GM19099 (cell line): Measurements from ENCODE around the gene DUSP9.

ENCODE experiments used
- POLR2A ChIP-seq: IDR thresholded peaks from 3 replicates; pipeline ENCODE4 v1.6.1; 2011; ENCODE audit warnings: low read depth; ENCODE audit not compliant: insufficient read length; ENCODE audit errors: extremely low read depth

DUSP9 gene

DNA sequence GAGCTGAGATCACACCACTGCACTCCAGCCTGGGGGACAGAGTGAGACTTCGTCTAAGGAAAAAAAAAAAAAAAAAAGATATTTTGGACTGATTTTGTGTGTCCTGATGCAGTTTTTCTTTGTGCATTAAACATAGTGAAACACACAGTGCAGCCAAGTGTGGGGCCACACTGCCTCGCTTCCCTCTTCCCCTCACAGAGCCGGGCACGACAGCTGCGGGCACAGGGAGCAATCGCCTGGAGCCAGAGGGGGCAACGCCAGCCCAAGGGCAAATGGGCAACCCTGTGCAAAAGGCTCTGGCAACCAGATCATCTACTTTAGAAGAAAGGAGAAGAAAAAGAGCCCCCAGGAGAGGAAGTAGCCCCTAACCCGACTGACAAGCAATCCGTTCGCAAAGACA lies 34.6 kb upstream of the DUSP9 start:
- no peak for TF ChIP-seq POLR2A

- TF ChIP-seq POLR2A: no peak
Observed at GRCh38 chrX:153614818-153615217, 32.2 kb upstream of the DUSP9 start.

DNA sequence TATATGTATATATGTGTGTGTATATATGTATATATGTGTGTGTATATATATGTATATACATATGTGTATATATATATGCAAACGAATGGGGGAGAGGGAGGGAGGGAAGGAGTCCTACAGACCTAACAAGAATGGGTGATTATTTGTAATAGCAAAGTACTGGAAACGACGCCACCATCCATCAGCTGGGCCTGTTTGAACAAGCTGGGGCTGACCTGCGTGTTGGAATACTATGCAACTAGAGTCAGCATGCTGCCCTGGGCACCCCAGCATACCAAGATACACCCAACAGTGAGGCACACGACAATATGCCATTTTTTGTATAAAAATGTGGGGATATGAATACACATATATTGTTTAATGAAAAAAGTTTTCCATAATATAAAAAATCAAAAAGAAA lies 26.4 kb upstream of the DUSP9 start:
- TF ChIP-seq POLR2A: no peak

- TF ChIP-seq POLR2A: no peak
Observed at GRCh38 chrX:153621949-153622598, 24.9 kb upstream of the DUSP9 start.

DNA sequence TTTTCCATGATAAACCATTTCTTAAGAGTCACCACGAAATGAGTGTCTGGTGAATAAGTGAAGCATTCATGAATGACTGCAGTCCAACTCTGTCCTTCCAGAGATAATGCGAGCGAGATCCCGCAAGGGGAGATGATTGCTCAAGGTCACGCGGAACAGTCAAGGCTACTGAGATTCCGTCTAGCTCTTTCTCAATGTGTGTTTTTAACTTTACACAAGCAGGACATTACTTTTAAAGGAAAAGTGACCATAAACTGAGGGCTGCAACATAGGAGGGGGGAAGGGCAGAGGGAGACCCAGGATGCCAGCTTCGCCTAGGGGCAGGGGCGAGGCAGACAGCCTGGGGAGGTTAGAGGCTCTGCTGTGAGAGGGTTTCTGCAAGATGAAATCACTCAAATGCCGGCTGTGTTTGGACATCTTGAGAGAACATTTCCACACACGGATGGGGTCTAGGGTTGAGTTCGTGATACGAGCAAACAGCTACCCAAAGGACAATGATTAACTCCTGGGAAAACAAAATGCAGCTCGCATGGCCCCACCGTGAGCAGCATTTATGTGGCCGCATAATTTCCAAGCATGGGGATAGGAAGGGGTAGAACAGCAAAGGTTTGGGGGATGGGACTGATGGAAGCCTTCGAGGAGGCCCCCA lies 24.2 kb upstream of the DUSP9 start:
- no peak for TF ChIP-seq POLR2A

DNA sequence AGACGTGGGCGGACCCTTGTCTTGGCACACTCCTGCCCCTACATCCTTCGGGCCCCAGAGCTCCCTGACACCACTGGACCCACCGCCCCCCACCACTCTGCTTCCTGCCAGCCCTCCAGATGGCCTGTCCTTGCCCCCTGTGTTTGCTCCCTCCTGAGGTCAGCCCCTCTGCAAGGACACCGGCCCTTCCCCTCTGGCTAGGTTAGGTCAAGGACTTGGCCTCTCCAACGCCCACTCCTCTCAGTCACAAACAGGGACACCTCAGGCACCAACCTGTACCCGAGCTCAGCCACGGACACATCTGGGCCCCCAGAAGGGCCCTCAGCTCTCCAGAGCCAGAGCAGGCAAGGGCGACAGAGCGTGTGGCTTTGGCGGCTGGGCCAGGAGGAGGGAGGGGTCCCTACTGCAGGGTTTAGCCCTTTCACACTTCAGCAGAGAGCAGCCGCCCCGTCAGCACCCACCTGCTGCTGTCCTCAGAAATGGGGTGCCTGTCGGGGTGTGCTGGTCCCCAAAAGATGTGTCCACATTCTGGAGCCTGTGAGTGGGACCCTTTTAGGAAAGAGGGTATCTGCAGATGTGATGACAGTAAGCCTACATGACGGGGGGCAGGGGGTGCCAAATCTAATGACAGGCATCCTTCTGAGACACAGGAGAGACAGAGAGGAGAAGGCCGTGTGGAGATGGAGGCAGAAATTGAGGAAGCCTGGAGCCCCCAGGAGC lies 23.5 kb upstream of the DUSP9 start:
- no peak for TF ChIP-seq POLR2A

- TF ChIP-seq POLR2A: no peak
Observed at GRCh38 chrX:153624196-153625091, 22.6 kb upstream of the DUSP9 start.

GRCh38 chrX:153625271-153626024 lies 21.6 kb upstream of the DUSP9 start:
- TF ChIP-seq POLR2A: no peak

GRCh38 chrX:153626025-153626633 lies 20.9 kb upstream of the DUSP9 start:
- TF ChIP-seq POLR2A: no peak

- TF ChIP-seq POLR2A: no peak
Observed at GRCh38 chrX:153626863-153627674, 19.9 kb upstream of the DUSP9 start.

- no peak for TF ChIP-seq POLR2A
Observed at GRCh38 chrX:153627675-153628111, 19.3 kb upstream of the DUSP9 start.

DNA sequence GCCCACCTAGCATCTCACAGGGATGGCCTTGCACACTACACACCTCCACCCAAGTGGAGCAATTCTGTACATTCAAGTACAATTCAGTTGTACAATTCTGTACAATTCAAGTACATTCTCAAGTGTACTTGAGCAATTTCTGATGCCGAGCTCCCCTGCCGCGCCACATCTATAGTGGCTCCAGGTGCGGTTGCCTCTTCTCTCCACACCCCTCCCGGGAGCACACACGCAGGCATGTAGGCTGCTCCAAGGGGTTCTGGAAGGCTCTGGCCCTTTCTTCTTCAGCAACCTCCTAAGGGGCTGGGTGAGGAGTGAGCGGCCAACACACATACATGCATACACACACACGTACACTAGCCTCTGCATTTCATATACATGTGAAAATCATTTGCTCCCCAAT lies 18.9 kb upstream of the DUSP9 start:
- no peak for TF ChIP-seq POLR2A

GRCh38 chrX:153628665-153629064 lies 18.3 kb upstream of the DUSP9 start:
- no peak for TF ChIP-seq POLR2A
